ENCODE results near the gene CNOT8.
A peak's percentile ranks its signal among the peaks of the same experiment; 100 is the strongest.

CNOT8 gene

GRCh38 chr5:154844809-154845208 is 13.6 kb upstream of the CNOT8 start:
- TF ChIP-seq CTCF (IDR thresholded peaks at IDR 0.05), result no peak
- no peak for TF ChIP-seq ZFX (IDR thresholded peaks at IDR 0.05; ENCODE audit: borderline replicate concordance)
- peak overlapping the region; percentile 77 for H3K27ac ChIP-seq

GRCh38 chr5:154849264-154849785 is 9.1 kb upstream of the CNOT8 start:
- TF ChIP-seq CTCF (IDR thresholded peaks at IDR 0.05), result no peak
- no peak for TF ChIP-seq ZFX (IDR thresholded peaks at IDR 0.05; ENCODE audit: borderline replicate concordance)
- no peak overlapping the region for H3K27ac ChIP-seq

- no peak for TF ChIP-seq CTCF (IDR thresholded peaks at IDR 0.05)
- no peak for TF ChIP-seq ZFX (IDR thresholded peaks at IDR 0.05; ENCODE audit: borderline replicate concordance)
- H3K27ac ChIP-seq, result no peak overlapping the region
Observed at GRCh38 chr5:154849791-154850201, 8.6 kb upstream of the CNOT8 start.

GRCh38 chr5:154850255-154851062 is 8.0 kb upstream of the CNOT8 start, which contains the start of gene FAXDC2:
TSS of gene FAXDC2 (minus strand) at chr5:154850603. CDS start at chr5:154838178, 12,425 bp downstream.
- TF ChIP-seq ZFX (IDR thresholded peaks at IDR 0.05; ENCODE audit: borderline replicate concordance) (no peak), CTCF (IDR thresholded peaks at IDR 0.05) (no peak)
- H3K27ac ChIP-seq, result no peak within 1 kb of the TSS

GRCh38 chr5:154851351-154851750 is 7.1 kb upstream of the CNOT8 start:
- no peak for TF ChIP-seq CTCF (IDR thresholded peaks at IDR 0.05)
- TF ChIP-seq ZFX (IDR thresholded peaks at IDR 0.05; ENCODE audit: borderline replicate concordance), result no peak

GRCh38 chr5:154857530-154858296 is 714 bp upstream of the CNOT8 start:
- no peak for TF ChIP-seq ZFX (IDR thresholded peaks at IDR 0.05; ENCODE audit: borderline replicate concordance)
- no peak for TF ChIP-seq CTCF (IDR thresholded peaks at IDR 0.05)
- peak overlapping the region; percentile 98 for H3K27ac ChIP-seq

More at GRCh38 chr5:154851351-154851750, 7.1 kb upstream of the CNOT8 start:
- no peak overlapping the region for H3K27ac ChIP-seq

All from 22Rv1 (cell line).